ENCODE results near the gene GRHPR. TPM values are rescaled to one million over a fixed set of nuclear protein-coding genes. Genes with fewer than 3 reads are reported as not detected.

The GRHPR gene
- total and polyA plus RNA-seq, 2 of the 8 experiments (the other 6 are each of a cell fraction or from before 2014, with no cell fraction given): 97.0 to 201 TPM

DNA sequence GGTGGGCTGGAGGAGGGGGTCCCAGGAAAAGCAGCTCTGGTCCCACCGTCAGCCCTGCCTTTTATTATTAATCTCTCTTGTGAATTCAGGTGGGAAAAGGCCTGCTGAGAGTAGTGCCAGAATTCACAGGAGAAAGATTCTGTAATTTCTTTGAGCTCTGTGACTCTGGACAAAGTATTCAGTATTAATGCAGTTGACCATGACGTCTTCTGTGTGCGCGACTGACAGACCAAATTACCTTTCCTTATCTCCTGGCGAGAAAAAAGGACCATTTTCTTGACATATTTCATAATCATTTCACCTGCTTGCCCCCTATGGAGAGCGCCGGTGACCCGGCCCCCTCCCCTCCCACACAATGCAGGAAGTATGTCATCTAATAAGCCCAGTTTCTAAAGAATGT, 26.8 kb upstream of the GRHPR start:
- Histone ChIP-seq H3K23ac (ENCODE audit: insufficient read length) (no peak overlapping the region), H2BK120ac (replicated peaks; ENCODE audit: low read depth, low read length) (no peak overlapping the region), H3K27ac (ENCODE audit: low read depth, low read length) (no peak overlapping the region), H2BK12ac (ENCODE audit: low read depth, low read length) (no peak overlapping the region), H3K4ac (replicated peaks; ENCODE audit: insufficient read length, low read depth, low read length) (no peak overlapping the region), H3K27me3 (replicated peaks in 1 of 4; ENCODE audit: control insufficient read depth in 3 of 4, extremely low read depth in 1 of 4, insufficient read depth in 3 of 4, low read length in 3 of 4) (no peaks in the 10 kb centered on the region), H4K5ac (ENCODE audit: insufficient read length, low read depth, low read length) (no peak overlapping the region), H2AFZ (ENCODE audit: low read length) (no peak overlapping the region), H3K79me2 (ENCODE audit: control insufficient read depth in 1 of 2, insufficient read depth in 2 of 2, low read length in 2 of 2) (no peaks in the 10 kb centered on the region), H4K20me1 (replicated peaks in 1 of 2; ENCODE audit: control insufficient read depth in 1 of 2, insufficient read depth in 2 of 2, low read length in 2 of 2) (no peaks in the 10 kb centered on the region), H2AK5ac (ENCODE audit: low read depth, low read length) (no peak overlapping the region), H2BK15ac (ENCODE audit: low read length) (no peak overlapping the region), H3K4me3 (ENCODE audit: extremely low read depth in 1 of 4, insufficient read depth in 2 of 4, low read depth in 3 of 4, low read length in 4 of 4) (no peak overlapping the region), H2BK5ac (ENCODE audit: low read depth, low read length) (no peak overlapping the region), H4K91ac (replicated peaks; ENCODE audit: insufficient read length, low read length) (no peak overlapping the region), H3K18ac (ENCODE audit: extremely low read depth, low read length) (no peak overlapping the region), H3K9me3 (ENCODE audit: insufficient read depth in 2 of 2, low read depth in 1 of 2, low read length in 1 of 2) (no peaks in the 10 kb centered on the region), H3K4me2 (ENCODE audit: insufficient read depth in 1 of 2, low read depth in 2 of 2, low read length in 2 of 2) (no peak overlapping the region), H2BK20ac (ENCODE audit: low read length) (no peak overlapping the region), H3K23me2 (ENCODE audit: low read depth, low read length) (no peaks in the 10 kb centered on the region), H3K79me1 (ENCODE audit: low read depth, low read length) (no peaks in the 10 kb centered on the region), H3K36me3 (ENCODE audit: control insufficient read depth in 2 of 4, insufficient read depth in 4 of 4, low read length in 3 of 4) (no peaks in the 10 kb centered on the region), H3K4me1 (replicated peaks in 1 of 4; ENCODE audit: control insufficient read depth in 3 of 4, insufficient read depth in 4 of 4, low read length in 3 of 4) (no peaks in the 10 kb centered on the region; a peak in 1 of 7 replicates), H3K14ac (ENCODE audit: insufficient read length) (no peak overlapping the region), H3K56ac (replicated peaks; ENCODE audit: insufficient read length, low read depth, low read length) (no peak overlapping the region), H4K8ac (ENCODE audit: extremely low read depth, insufficient read depth, low read length) (no peak overlapping the region; the same call in 1 of the 2 replicates), H3K9ac (replicated peaks in 1 of 4; ENCODE audit: extremely low read depth in 1 of 4, low read depth in 3 of 4, low read length in 3 of 4) (no peak overlapping the region)
- CTCF ChIA-PET (ENCODE audit: partially characterized antibody): interaction anchor here (0.8 to 2.8 kb wide), 7 partner anchors 11 to 523 kb away, joined by 3 to 9 read pairs (median 3); no protein-coding TSS in a partner anchor
- POLR2A ChIA-PET (ENCODE audit: partially characterized antibody): interaction anchor here (1.2 kb wide), 1 partner anchor 27 kb away, joined by 3 read pairs; the partner anchor contains the start of gene GRHPR
- 93% methylated on average over 8 of the region's 8 CpGs; no CpG with 5 or more reads in 1 of the 2 experiments for WGBS, 2 experiments (ENCODE audit: extremely low coverage in 1 of 2, insufficient coverage in 1 of 2, insufficient read length in 1 of 2, insufficient replicate concordance in 2 of 2, low coverage in 1 of 2, low lambda C conversion rate in 2 of 2, missing lambda C conversion rate in 1 of 2)
- DNase-seq (ENCODE audit: low read depth in 1 of 2, low spot score in 2 of 2) (no peak), FAIRE-seq (no peak)
- TF ChIP-seq POLR2A (IDR thresholded peaks at IDR 0.05; ENCODE audit: control extremely low read depth in 1 of 2, low read depth in 2 of 2, low read length in 2 of 2) (no peak), KDM4A (IDR thresholded peaks at IDR 0.05; ENCODE audit: low read depth, low read length, severe bottlenecking) (no peak), ASH2L (IDR thresholded peaks at IDR 0.05; ENCODE audit: low read length) (no peak), SIX5 (IDR thresholded peaks at IDR 0.05; ENCODE audit: low read depth, low read length) (no peak), EP300 (IDR thresholded peaks at IDR 0.05; ENCODE audit: borderline replicate concordance in 1 of 2, low read depth in 2 of 2, low read length in 2 of 2) (no peak), TAF1 (IDR thresholded peaks at IDR 0.05; ENCODE audit: low read depth, low read length) (no peak), POU5F1 (IDR thresholded peaks at IDR 0.05; ENCODE audit: low read depth, low read length) (no peak), ZNF274 (IDR thresholded peaks at IDR 0.05; ENCODE audit: borderline replicate concordance, extremely low read depth, low read length) (no peak), E2F6 (IDR thresholded peaks at IDR 0.05) (no peak), RBBP5 (IDR thresholded peaks at IDR 0.05; ENCODE audit: borderline replicate concordance, low read depth, low read length) (no peak), JUN (IDR thresholded peaks at IDR 0.05; ENCODE audit: low read depth, low read length) (no peak), ATF3 (IDR thresholded peaks at IDR 0.05; ENCODE audit: insufficient read depth, low read depth, low read length) (no peak), RAD21 (IDR thresholded peaks at IDR 0.05 in 1 of 2, conservative IDR thresholded peaks at IDR 0.05 in 1 of 2; ENCODE audit: low read depth in 2 of 2, low read length in 2 of 2) (no peak)

Measured in H1 (cell line).